Pulmonary artery endothelial cell (primary cell): Measurements from ENCODE around the gene SIGLEC9. TPM values are rescaled to one million over a fixed set of nuclear protein-coding genes. Genes with fewer than 3 reads are reported as not detected.

Experiments
- DNase-seq: peaks from one replicate; pipeline ENCODE4 v3.0.0-alpha.2; 2011; ENCODE audit warnings: low read depth, low spot score
- total RNA-seq: library from RNA; depleted of rRNA; stranded (reverse); fragments of >200 nt; gene quantifications from 2 replicates; pipeline ENCODE4 v1.2.3, GENCODE V29; 2014

SIGLEC9 gene
- total RNA-seq, 1 donor from 2014 or later: not detected

- DNase-seq: no peak
Measured at GRCh38 chr19:51122112-51122981, 2.4 kb upstream of the SIGLEC9 start.

- no peak for DNase-seq
Measured at GRCh38 chr19:51123381-51123800, 1.3 kb upstream of the SIGLEC9 start.

DNA sequence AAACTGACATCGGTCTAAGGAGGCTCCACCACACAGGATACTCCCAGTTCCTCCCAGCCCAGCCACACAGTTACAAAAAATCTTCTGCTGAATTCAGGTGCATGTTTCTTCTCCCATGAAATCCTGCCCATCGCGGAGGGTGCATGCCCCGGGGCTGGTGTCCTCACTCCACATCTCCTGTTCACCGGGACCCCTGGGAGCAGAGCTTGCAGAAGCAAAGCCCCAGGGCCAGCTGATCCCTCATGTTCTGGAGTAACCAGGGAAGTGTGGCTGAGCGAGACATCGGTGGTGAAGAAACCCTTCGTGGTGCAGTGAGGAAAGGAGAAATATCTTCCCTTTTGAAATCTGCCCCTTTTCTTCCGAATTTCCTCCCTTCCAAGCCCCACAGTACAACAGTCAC, 904 bp upstream of the SIGLEC9 start:
- no peak for DNase-seq

DNA sequence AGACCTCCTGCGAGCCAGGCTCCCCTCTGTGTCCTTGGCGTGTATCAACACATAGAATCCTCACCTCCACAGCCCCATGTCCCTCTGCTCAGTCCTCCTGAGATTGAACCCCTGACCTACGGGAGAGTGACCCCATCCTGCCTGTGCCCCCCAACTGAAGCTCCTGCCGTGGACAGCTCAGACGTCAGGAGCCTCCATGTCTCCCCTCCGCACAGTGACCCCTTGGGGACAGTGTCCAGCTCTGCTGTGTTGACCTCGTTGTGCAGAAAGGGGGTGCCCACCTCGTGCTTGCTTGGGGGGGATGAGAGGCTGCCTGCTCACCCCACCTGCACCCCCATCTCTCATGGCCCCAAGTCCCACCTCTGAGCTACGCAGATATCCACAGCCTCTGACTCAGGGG, 490 bp upstream of the SIGLEC9 start:
- DNase-seq: no peak

DNA sequence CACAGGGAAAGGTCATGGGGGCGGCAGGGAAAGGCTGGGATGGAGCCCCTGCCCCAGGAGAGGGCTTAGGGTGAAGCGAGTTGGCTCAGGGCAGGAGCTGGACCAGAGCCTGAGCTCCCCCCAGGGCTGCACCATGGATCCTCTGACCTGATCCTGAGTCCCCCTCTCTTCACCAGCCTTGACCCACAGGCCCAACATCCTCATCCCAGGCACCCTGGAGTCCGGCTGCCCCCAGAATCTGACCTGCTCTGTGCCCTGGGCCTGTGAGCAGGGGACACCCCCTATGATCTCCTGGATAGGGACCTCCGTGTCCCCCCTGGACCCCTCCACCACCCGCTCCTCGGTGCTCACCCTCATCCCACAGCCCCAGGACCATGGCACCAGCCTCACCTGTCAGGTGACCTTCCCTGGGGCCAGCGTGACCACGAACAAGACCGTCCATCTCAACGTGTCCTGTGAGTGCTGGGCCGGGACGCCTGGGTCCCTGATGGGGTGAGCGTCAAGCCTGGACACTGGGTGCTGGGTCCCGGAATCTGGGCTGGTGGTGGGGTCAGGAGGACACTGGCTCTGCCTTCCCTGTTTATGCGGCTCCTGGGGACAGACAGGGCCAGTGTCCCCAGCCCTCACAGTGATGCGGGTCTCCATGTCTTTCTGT, 842 bp downstream of the SIGLEC9 start:
- no peak for DNase-seq

GRCh38 chr19:51127032-51127431, 2.3 kb downstream of the SIGLEC9 start:
- no peak for DNase-seq

GRCh38 chr19:51127755-51128154, 3.0 kb downstream of the SIGLEC9 start:
- DNase-seq: no peak

GRCh38 chr19:51128227-51128626, 3.5 kb downstream of the SIGLEC9 start:
- DNase-seq: no peak

GRCh38 chr19:51129716-51130115, 5.0 kb downstream of the SIGLEC9 start:
- no peak for DNase-seq

DNA sequence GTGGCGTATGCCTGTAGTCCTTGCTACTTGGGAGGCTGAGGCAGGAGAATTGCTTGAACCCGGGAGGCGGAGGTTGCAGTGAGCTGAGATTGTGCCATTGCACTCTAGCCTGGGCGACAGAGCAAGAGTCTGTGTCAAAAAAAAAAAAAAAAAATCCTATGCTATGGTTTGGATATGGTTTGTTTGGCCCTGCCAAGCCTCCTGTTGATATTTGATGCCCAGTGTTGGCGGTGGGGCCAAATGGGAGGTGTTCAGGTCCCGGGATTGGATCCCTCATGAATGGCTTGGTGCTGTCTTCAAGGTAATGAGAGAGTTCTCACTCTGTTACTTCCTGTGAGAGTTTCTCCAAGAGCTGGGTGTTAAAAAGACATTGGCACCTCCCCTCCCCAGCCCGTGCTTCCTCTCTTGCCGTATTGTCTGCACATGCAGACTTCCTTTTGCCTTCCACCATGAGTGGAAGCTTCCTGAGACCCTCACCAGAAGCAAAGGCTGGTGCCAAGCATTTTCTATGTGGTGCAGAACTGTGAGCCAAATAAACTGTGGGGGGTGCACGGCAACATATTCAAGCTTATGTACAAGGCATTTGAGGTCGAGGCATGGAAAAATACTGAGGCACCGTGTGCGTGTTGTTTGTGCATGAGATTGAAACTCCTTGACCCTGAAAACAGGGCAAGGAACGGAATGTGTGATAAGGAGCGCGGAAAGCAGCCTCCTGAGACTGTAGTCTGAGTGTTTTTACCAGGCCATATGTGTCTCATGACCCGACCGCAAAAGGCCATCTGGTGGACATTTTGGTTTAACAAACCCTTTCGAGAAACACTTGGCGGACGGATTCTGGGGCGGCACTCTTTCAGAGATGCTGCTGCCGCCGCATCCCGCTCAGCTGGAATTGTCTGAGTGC, 7.3 kb downstream of the SIGLEC9 start:
- DNase-seq: peak; percentile 75

- no peak for DNase-seq
Measured at GRCh38 chr19:51135004-51135403, 10.3 kb downstream of the SIGLEC9 start.

- DNase-seq: no peak
Measured at GRCh38 chr19:51135986-51136762, 11.5 kb downstream of the SIGLEC9 start.

DNA sequence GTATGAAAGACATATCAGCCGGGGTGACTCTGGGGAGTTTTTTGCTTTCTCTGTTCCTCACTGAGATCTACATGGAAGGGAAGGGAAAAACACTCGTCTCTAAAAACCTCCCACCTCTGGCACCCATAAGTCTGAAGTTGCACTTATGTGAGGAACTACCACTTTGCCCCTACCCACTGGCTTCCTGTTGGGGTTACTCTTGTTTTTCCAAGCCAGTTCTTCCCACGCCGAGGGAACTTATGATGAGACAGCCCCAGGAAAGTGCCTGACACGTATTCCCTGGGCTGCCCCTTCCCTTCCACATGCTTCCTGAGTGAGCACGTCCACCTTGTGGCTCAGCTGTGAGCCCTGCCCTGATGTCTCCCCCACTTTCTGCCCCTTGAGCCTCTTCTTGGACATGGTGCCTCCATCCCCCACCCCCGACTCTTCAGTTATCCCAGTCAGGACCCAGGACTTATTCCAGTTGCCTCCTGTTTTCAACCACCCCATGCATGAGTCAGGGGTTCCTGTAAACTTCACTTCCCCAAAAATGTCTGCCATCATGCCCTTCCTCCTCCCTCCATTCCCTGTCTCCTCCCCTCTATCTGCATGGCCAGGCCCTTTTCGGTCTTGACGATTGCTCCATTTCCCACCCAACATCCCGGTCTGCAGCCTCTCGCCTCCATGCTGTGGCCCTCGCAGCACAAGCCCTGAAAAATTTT, 12.3 kb downstream of the SIGLEC9 start:
- no peak for DNase-seq

DNA sequence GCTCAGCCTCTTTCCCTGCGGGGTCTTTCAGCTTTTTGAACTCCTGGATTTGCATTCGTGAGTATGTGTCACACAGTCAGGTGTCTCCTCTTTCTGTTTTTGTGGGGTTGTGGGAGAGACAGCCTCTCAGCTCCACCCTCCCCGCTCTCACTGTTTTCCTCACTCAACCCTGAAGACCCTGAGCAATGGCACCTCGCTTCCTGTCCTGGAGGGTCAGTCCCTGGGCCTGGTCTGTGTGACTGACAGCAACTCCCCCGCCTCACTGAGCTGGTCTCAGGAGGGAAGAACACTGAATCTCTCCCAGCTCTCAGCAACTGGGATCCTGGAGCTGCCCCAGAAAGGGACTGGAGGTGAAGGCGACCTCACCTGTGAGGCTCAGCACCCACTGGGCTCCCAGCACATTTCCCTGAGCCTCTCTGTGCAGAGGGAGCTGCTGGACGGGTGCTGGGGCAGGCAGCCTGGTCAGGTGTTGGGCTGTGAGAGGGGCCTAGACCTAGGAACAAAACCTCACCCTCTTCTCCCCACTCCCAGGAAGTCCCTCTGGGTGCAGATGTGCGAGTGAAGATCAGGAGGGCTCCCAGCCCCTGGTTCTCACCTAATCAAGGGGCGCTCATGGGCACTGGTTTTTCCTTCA, 13.2 kb downstream of the SIGLEC9 start:
- no peak for DNase-seq

- DNase-seq: no peak
Measured at GRCh38 chr19:51138549-51138979, 13.9 kb downstream of the SIGLEC9 start.

GRCh38 chr19:51139299-51140014, 14.8 kb downstream of the SIGLEC9 start:
- DNase-seq: no peak

GRCh38 chr19:51140441-51140840, 15.7 kb downstream of the SIGLEC9 start:
- DNase-seq: no peak

DNA sequence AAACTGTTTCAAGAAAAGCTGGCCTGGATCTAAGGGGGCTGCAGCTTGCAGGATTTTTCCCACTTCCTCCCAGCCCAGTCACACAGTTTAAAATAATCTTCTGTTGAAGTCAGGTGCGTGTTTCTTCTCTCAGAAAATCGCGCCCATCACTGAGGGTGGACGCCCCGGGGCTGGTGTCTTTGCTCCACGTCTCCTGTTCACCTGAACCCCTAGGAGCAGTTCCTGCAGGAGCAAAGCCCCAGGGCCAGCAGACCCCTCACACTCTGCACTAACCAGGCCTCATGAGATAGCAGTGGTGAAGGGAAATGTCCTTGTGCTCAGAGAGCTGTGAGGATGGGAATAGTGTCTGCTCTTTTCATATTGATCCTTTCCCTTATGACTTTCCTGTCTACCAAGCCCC, 16.5 kb downstream of the SIGLEC9 start:
- no peak for DNase-seq

GRCh38 chr19:51142119-51142518, 17.4 kb downstream of the SIGLEC9 start, which contains the start of gene SIGLEC7:
TSS of gene SIGLEC7 (plus strand) at chr19:51142301. CDS start at chr19:51142370, 69 bp downstream.
- no peak for DNase-seq
